Measurements from ENCODE around the gene RNASEL. TPM values are rescaled to one million over a fixed set of nuclear protein-coding genes. Genes with fewer than 3 reads are reported as not detected.

RNASEL gene
- total RNA-seq, 1 donor from 2014 or later: 4.2 TPM

GRCh38 chr1:182621906-182622305, 32.9 kb upstream of the RNASEL start:
- no peaks in the 10 kb centered on the region for H3K27me3 ChIP-seq (ENCODE audit: control insufficient read depth in 3 of 3, insufficient read depth in 3 of 3, low read length in 3 of 3)
- no peaks in the 10 kb centered on the region for H3K36me3 ChIP-seq (ENCODE audit: control insufficient read depth in 3 of 3, insufficient read depth in 3 of 3, low read length in 3 of 3)
- H3K9me3 ChIP-seq (ENCODE audit: control insufficient read depth in 3 of 3, low read length in 3 of 3): no peaks in the 10 kb centered on the region
- H3K9ac ChIP-seq (ENCODE audit: low read depth in 1 of 3, low read length in 3 of 3): no peak overlapping the region
- H3K4me1 ChIP-seq (ENCODE audit: control insufficient read depth in 3 of 3, insufficient read depth in 3 of 3, low read length in 3 of 3): peaks cover 8 to 15% (median 14%) of the 10 kb centered on the region in 3 donors
- H3K4me3 ChIP-seq (ENCODE audit: low read length in 3 of 3): no peak overlapping the region
- H3K27ac ChIP-seq (ENCODE audit: low read depth, low read length): no peak overlapping the region

GRCh38 chr1:182620924-182621585, 32.0 kb upstream of the RNASEL start:
- H3K9me3 ChIP-seq (ENCODE audit: control insufficient read depth in 3 of 3, low read length in 3 of 3): no peaks in the 10 kb centered on the region
- no peak overlapping the region for H3K27ac ChIP-seq (ENCODE audit: low read depth, low read length)
- no peaks in the 10 kb centered on the region for H3K36me3 ChIP-seq (ENCODE audit: control insufficient read depth in 3 of 3, insufficient read depth in 3 of 3, low read length in 3 of 3)
- H3K4me1 ChIP-seq (ENCODE audit: control insufficient read depth in 3 of 3, insufficient read depth in 3 of 3, low read length in 3 of 3): peaks cover 7 to 20% (median 19%) of the 10 kb centered on the region in 3 donors
- H3K9ac ChIP-seq (ENCODE audit: low read depth in 1 of 3, low read length in 3 of 3): no peak overlapping the region
- H3K27me3 ChIP-seq (ENCODE audit: control insufficient read depth in 3 of 3, insufficient read depth in 3 of 3, low read length in 3 of 3): no peaks in the 10 kb centered on the region
- no peak overlapping the region for H3K4me3 ChIP-seq (ENCODE audit: low read length in 3 of 3)

GRCh38 chr1:182617734-182618351, 28.8 kb upstream of the RNASEL start:
- Histone ChIP-seq H3K4me1 (ENCODE audit: control insufficient read depth in 3 of 3, insufficient read depth in 3 of 3, low read length in 3 of 3) (peaks cover 18 to 28% (median 28%) of the 10 kb centered on the region in 3 donors), H3K9me3 (ENCODE audit: control insufficient read depth in 3 of 3, low read length in 3 of 3) (no peaks in the 10 kb centered on the region), H3K27ac (ENCODE audit: low read depth, low read length) (peak overlapping the region; percentile 22), H3K4me3 (ENCODE audit: low read length in 3 of 3) (no peak overlapping the region), H3K36me3 (ENCODE audit: control insufficient read depth in 3 of 3, insufficient read depth in 3 of 3, low read length in 3 of 3) (no peaks in the 10 kb centered on the region), H3K27me3 (ENCODE audit: control insufficient read depth in 3 of 3, insufficient read depth in 3 of 3, low read length in 3 of 3) (no peaks in the 10 kb centered on the region), H3K9ac (ENCODE audit: low read depth in 1 of 3, low read length in 3 of 3) (no peak overlapping the region)

DNA sequence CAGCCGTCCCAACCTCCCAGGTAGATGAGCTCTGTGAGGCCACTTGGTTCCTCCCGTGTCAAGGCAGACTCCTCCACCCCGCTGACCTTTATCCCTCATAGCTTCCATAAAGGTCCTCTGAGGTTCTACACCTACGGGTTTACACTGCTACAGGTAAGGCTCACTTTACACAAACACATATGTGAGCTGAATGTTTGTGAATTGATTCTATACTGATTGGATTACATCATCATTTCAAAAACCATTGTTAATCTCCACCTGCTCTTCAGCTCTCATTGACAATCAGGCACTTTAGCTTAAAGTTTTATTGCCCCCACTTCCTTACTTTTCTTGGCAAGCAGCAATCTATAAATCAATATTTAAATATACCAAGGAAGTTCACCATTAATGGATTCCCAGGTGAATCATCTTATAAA, 28.0 kb upstream of the RNASEL start:
- no peaks in the 10 kb centered on the region for H3K9me3 ChIP-seq (ENCODE audit: control insufficient read depth in 3 of 3, low read length in 3 of 3)
- H3K36me3 ChIP-seq (ENCODE audit: control insufficient read depth in 3 of 3, insufficient read depth in 3 of 3, low read length in 3 of 3): no peaks in the 10 kb centered on the region
- no peak overlapping the region for H3K9ac ChIP-seq (ENCODE audit: low read depth in 1 of 3, low read length in 3 of 3)
- H3K27ac ChIP-seq (ENCODE audit: low read depth, low read length): no peak overlapping the region
- no peak overlapping the region for H3K4me3 ChIP-seq (ENCODE audit: low read length in 3 of 3)
- H3K4me1 ChIP-seq (ENCODE audit: control insufficient read depth in 3 of 3, insufficient read depth in 3 of 3, low read length in 3 of 3): peaks cover 18 to 34% (median 30%) of the 10 kb centered on the region in 3 donors
- no peaks in the 10 kb centered on the region for H3K27me3 ChIP-seq (ENCODE audit: control insufficient read depth in 3 of 3, insufficient read depth in 3 of 3, low read length in 3 of 3)

- Histone ChIP-seq H3K27ac (ENCODE audit: low read depth, low read length) (peak overlapping the region; percentile 95), H3K27me3 (ENCODE audit: control insufficient read depth in 3 of 3, insufficient read depth in 3 of 3, low read length in 3 of 3) (no peaks in the 10 kb centered on the region), H3K4me1 (ENCODE audit: control insufficient read depth in 3 of 3, insufficient read depth in 3 of 3, low read length in 3 of 3) (peaks cover 18 to 38% (median 32%) of the 10 kb centered on the region in 3 donors), H3K4me3 (ENCODE audit: low read length in 3 of 3) (peak overlapping the region; percentile 47 to 77 (median 75)), H3K36me3 (ENCODE audit: control insufficient read depth in 3 of 3, insufficient read depth in 3 of 3, low read length in 3 of 3) (no peaks in the 10 kb centered on the region), H3K9ac (ENCODE audit: low read depth in 1 of 3, low read length in 3 of 3) (peak overlapping the region in 2 of 3 donors; percentile 90 to 92), H3K9me3 (ENCODE audit: control insufficient read depth in 3 of 3, low read length in 3 of 3) (no peaks in the 10 kb centered on the region)
Observed at GRCh38 chr1:182616130-182617013, 27.3 kb upstream of the RNASEL start.

- H3K4me1 ChIP-seq (ENCODE audit: control insufficient read depth in 3 of 3, insufficient read depth in 3 of 3, low read length in 3 of 3): peaks cover 18 to 38% (median 38%) of the 10 kb centered on the region in 3 donors
- peak overlapping the region; percentile 95 for H3K27ac ChIP-seq (ENCODE audit: low read depth, low read length)
- no peaks in the 10 kb centered on the region for H3K27me3 ChIP-seq (ENCODE audit: control insufficient read depth in 3 of 3, insufficient read depth in 3 of 3, low read length in 3 of 3)
- H3K36me3 ChIP-seq (ENCODE audit: control insufficient read depth in 3 of 3, insufficient read depth in 3 of 3, low read length in 3 of 3): no peaks in the 10 kb centered on the region
- peak overlapping the region; percentile 56 to 77 (median 75) for H3K4me3 ChIP-seq (ENCODE audit: low read length in 3 of 3)
- H3K9ac ChIP-seq (ENCODE audit: low read depth in 1 of 3, low read length in 3 of 3): peak overlapping the region; percentile 90 to 92 (median 91)
- no peaks in the 10 kb centered on the region for H3K9me3 ChIP-seq (ENCODE audit: control insufficient read depth in 3 of 3, low read length in 3 of 3)
Observed at GRCh38 chr1:182615468-182616129, 26.5 kb upstream of the RNASEL start.

DNA sequence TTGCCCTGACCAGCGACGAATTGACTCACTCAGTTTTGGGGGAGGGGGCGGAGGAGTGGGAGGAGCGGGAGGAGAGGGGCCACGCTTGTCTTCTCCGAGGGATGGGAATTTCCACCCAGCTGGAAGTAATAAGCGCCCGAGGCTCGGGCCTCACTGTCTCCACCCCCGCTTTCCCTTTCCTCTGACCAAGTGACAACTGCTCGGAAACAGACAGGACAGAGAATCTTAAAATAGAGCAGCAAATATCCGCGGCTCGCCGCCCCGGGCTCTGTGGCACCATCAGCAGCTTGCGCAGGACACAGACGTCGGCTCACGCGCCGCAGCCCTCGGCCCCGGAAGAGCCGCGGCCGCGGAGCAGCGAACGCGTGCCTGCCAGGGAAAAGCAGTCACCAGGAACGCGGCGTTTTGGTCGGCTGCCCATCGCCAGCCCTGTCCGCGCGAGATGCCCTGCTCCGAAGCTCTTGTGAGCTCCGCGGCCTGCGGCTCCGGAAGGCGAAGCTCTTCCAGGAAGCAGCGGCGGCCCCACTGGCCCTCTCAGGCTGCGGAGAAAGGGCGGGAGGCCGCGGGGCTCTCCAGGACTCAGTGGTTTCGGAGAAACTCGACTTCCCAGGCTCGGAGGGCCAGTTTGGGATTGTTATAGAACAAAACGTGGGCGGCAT, 25.9 kb upstream of the RNASEL start:
- Histone ChIP-seq H3K36me3 (ENCODE audit: control insufficient read depth in 3 of 3, insufficient read depth in 3 of 3, low read length in 3 of 3) (no peaks in the 10 kb centered on the region), H3K27ac (ENCODE audit: low read depth, low read length) (peak overlapping the region; percentile 95), H3K9me3 (ENCODE audit: control insufficient read depth in 3 of 3, low read length in 3 of 3) (no peaks in the 10 kb centered on the region), H3K27me3 (ENCODE audit: control insufficient read depth in 3 of 3, insufficient read depth in 3 of 3, low read length in 3 of 3) (no peaks in the 10 kb centered on the region), H3K9ac (ENCODE audit: low read depth in 1 of 3, low read length in 3 of 3) (peak overlapping the region; percentile 90 to 92 (median 91)), H3K4me3 (ENCODE audit: low read length in 3 of 3) (peak overlapping the region; percentile 56 to 77 (median 75)), H3K4me1 (ENCODE audit: control insufficient read depth in 3 of 3, insufficient read depth in 3 of 3, low read length in 3 of 3) (peaks cover 18 to 41% (median 38%) of the 10 kb centered on the region in 3 donors)

DNA sequence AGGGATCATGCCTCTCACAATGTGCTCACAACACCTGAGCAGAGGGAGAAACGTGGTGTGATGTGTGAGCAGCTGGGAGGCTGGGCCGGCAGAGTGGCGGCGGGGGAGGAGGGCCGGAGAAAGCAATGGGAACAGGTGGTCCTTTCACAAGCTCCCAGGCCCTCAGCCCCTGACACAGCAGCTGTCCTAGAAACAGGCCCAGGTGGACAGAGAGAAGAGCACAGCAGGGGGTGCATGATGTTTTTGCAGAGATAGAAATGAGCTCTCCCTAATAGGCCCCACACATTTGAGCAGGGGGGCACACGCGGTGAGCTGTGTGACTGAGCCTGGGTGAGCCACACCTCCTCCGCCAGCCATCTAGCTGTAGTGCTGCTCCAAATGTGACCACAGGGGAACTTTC, 22.7 kb upstream of the RNASEL start:
- peak overlapping the region; percentile 17 for H3K27ac ChIP-seq (ENCODE audit: low read depth, low read length)
- H3K9ac ChIP-seq (ENCODE audit: low read depth in 1 of 3, low read length in 3 of 3): no peak overlapping the region
- H3K4me1 ChIP-seq (ENCODE audit: control insufficient read depth in 3 of 3, insufficient read depth in 3 of 3, low read length in 3 of 3): peaks cover 24 to 45% (median 40%) of the 10 kb centered on the region in 3 donors
- H3K27me3 ChIP-seq (ENCODE audit: control insufficient read depth in 3 of 3, insufficient read depth in 3 of 3, low read length in 3 of 3): no peaks in the 10 kb centered on the region
- H3K4me3 ChIP-seq (ENCODE audit: low read length in 3 of 3): no peak overlapping the region
- no peaks in the 10 kb centered on the region for H3K36me3 ChIP-seq (ENCODE audit: control insufficient read depth in 3 of 3, insufficient read depth in 3 of 3, low read length in 3 of 3)
- no peaks in the 10 kb centered on the region for H3K9me3 ChIP-seq (ENCODE audit: control insufficient read depth in 3 of 3, low read length in 3 of 3)

DNA sequence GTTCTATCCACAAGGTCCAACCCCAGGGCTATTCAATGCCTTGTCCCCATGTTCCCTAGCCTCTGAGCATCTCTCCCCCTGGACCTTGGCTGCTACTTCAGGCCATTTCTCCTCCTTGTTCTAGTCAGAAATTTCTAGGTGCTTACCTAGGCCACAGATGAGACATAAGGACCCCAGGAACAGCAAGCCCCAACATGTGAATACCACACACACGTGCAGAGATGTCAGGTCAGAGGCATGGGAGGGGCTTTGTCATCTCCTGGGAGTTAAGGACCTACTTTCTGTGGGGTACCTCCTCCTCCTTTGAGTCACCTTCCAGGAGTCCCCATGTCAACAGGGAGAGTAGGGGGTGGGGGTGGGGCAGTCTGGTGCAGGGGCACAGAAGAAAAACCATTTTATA, 22.3 kb upstream of the RNASEL start:
- no peak overlapping the region for H3K27ac ChIP-seq (ENCODE audit: low read depth, low read length)
- H3K9me3 ChIP-seq (ENCODE audit: control insufficient read depth in 3 of 3, low read length in 3 of 3): no peaks in the 10 kb centered on the region

More for the DNA sequence above, 22.3 kb upstream of the RNASEL start:
- H3K4me1 ChIP-seq (ENCODE audit: control insufficient read depth in 3 of 3, insufficient read depth in 3 of 3, low read length in 3 of 3): peaks cover 29 to 45% (median 43%) of the 10 kb centered on the region in 3 donors
- H3K27me3 ChIP-seq (ENCODE audit: control insufficient read depth in 3 of 3, insufficient read depth in 3 of 3, low read length in 3 of 3): no peaks in the 10 kb centered on the region
- no peak overlapping the region for H3K9ac ChIP-seq (ENCODE audit: low read depth in 1 of 3, low read length in 3 of 3)
- H3K4me3 ChIP-seq (ENCODE audit: low read length in 3 of 3): no peak overlapping the region
- no peaks in the 10 kb centered on the region for H3K36me3 ChIP-seq (ENCODE audit: control insufficient read depth in 3 of 3, insufficient read depth in 3 of 3, low read length in 3 of 3)
